ENCODE measurements around the gene DUSP15.

DUSP15 gene

GRCh38 chr20:31907046-31907445 lies 36.7 kb upstream of the DUSP15 start (continued):
- TF ChIP-seq POU6F1 (CRISPR knock-in tag; IDR thresholded peaks at IDR 0.05; ENCODE audit: borderline replicate concordance, low read depth), result no peak
- TF ChIP-seq TCF4 (CRISPR knock-in tag; IDR thresholded peaks at IDR 0.05; ENCODE audit: borderline replicate concordance), result no peak
- TF ChIP-seq ESRRG (CRISPR knock-in tag; IDR thresholded peaks at IDR 0.05), result no peak
- no peak for TF ChIP-seq ZC3H10 (CRISPR knock-in tag; IDR thresholded peaks at IDR 0.05)
- no peak for TF ChIP-seq CSDC2 (CRISPR knock-in tag; IDR thresholded peaks at IDR 0.05)

- TF ChIP-seq ESRRG (CRISPR knock-in tag; IDR thresholded peaks at IDR 0.05) (no peak), CSRNP3 (CRISPR knock-in tag; IDR thresholded peaks at IDR 0.05) (no peak), BACH2 (CRISPR knock-in tag; IDR thresholded peaks at IDR 0.05; ENCODE audit: borderline replicate concordance) (no peak), POU6F1 (CRISPR knock-in tag; IDR thresholded peaks at IDR 0.05; ENCODE audit: borderline replicate concordance, low read depth) (no peak), ZNF565 (CRISPR knock-in tag; conservative IDR thresholded peaks at IDR 0.05; ENCODE audit: low read depth) (no peak), TSHZ2 (CRISPR knock-in tag; IDR thresholded peaks at IDR 0.05) (no peak), TCF4 (CRISPR knock-in tag; IDR thresholded peaks at IDR 0.05; ENCODE audit: borderline replicate concordance) (no peak), ZFP30 (CRISPR knock-in tag; IDR thresholded peaks at IDR 0.05) (no peak), CREB5 (CRISPR knock-in tag; IDR thresholded peaks at IDR 0.05; ENCODE audit: low read depth) (no peak), OSR1 (CRISPR knock-in tag; IDR thresholded peaks at IDR 0.05) (no peak), SNAI2 (CRISPR knock-in tag; IDR thresholded peaks at IDR 0.05) (no peak), GLIS3 (CRISPR knock-in tag; IDR thresholded peaks at IDR 0.05) (no peak), ZNF70 (CRISPR knock-in tag; IDR thresholded peaks at IDR 0.05) (no peak), PATZ1 (CRISPR knock-in tag; IDR thresholded peaks at IDR 0.05; ENCODE audit: borderline replicate concordance) (no peak), ARNTL (CRISPR knock-in tag; IDR thresholded peaks at IDR 0.05; ENCODE audit: borderline replicate concordance, low read depth) (no peak)
- no peak for ATAC-seq
Measured at GRCh38 chr20:31906001-31906400, 35.7 kb upstream of the DUSP15 start.

GRCh38 chr20:31903627-31904386 lies 33.5 kb upstream of the DUSP15 start:
- no peak for ATAC-seq

More at GRCh38 chr20:31903627-31904386, 33.5 kb upstream of the DUSP15 start:
- TF ChIP-seq ZNF565 (CRISPR knock-in tag; conservative IDR thresholded peaks at IDR 0.05; ENCODE audit: low read depth) (no peak), OSR1 (CRISPR knock-in tag; IDR thresholded peaks at IDR 0.05) (no peak), ISL1 (CRISPR knock-in tag; IDR thresholded peaks at IDR 0.05) (no peak), PATZ1 (CRISPR knock-in tag; IDR thresholded peaks at IDR 0.05; ENCODE audit: borderline replicate concordance) (no peak), TCF4 (CRISPR knock-in tag; IDR thresholded peaks at IDR 0.05; ENCODE audit: borderline replicate concordance) (no peak), CSRNP3 (CRISPR knock-in tag; IDR thresholded peaks at IDR 0.05) (no peak), CSDC2 (CRISPR knock-in tag; IDR thresholded peaks at IDR 0.05) (no peak), PPARA (CRISPR knock-in tag; IDR thresholded peaks at IDR 0.05; ENCODE audit: borderline replicate concordance) (no peak), POU6F1 (CRISPR knock-in tag; IDR thresholded peaks at IDR 0.05; ENCODE audit: borderline replicate concordance, low read depth) (no peak)

All from SK-N-SH treated with all-trans-retinoic acid at 6 μM for 48 hours (cell line).